Activated naive CD8-positive, alpha-beta T cell treated with anti-CD3 and anti-CD28 coated beads, Interleukin-2, amount 50 U/mL, for 24 hours (primary cell): ENCODE measurements around the gene TRIM63.

Experiments
- ATAC-seq: fragments of 150-1000 bp; cut with Tn5 transposase; one replicate; pipeline ENCODE4 v1.10.0; 2021
- DNase-seq: peaks from one replicate; pipeline ENCODE4 v3.0.0; 2021
- H3K27ac Mint-ChIP-seq: one replicate; pipeline ENCODE4 v1.8.0; 2021; ENCODE audit warnings: mild to moderate bottlenecking, mixed read lengths
- H3K27me3 Mint-ChIP-seq: one replicate; pipeline ENCODE4 v1.8.0; 2021; ENCODE audit warnings: mixed read lengths
- H3K36me3 Mint-ChIP-seq: one replicate; pipeline ENCODE4 v1.8.0; 2021; ENCODE audit warnings: low read depth, mixed read lengths
- H3K4me1 Mint-ChIP-seq: one replicate; pipeline ENCODE4 v1.8.0; 2021; ENCODE audit warnings: mixed read lengths
- H3K4me3 Mint-ChIP-seq: one replicate; pipeline ENCODE4 v1.8.0; 2021; ENCODE audit warnings: mild to moderate bottlenecking, moderate library complexity, mixed read lengths
- H3K9me3 Mint-ChIP-seq: one replicate; pipeline ENCODE4 v1.8.0; 2021; ENCODE audit warnings: mixed read lengths

The TRIM63 gene

DNA sequence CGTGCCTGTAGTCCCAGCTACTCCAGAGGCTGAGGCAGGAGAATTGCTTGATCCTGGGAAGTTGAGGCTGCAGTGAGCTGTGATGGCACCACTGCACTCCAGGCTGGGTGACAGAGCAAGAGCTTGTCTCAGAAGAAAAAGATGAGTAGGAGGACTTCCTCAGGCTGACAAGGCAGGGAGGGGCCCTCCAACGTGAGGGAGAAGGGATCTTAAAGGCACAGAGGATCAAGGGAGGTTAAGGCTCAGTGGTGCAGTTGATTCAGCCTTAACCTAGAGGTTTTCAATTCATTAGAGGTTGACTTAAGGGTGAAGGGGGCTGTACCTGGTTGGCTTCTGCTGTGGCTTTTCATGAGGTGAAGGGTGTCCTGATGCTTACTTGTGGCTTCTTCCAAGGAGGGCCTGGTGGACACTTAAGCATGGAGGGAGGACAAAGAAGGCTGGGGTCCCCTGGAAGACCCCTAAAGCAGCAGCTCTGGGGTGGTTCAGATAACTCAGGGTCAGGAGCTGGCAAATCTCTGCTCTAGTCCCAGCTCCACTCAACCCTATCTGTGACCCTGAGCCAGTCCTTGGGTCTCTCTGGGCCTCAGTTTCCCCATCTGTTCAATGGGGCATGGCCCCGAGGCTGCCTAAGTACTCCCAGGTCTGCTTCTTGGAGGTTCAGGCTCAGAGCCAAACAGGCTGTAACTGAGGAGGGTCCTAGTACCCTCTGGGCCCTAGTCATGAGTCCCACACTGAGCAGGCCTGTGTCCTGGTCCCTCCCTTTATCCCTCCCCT lies 39.5 kb downstream of the TRIM63 start:
- Mint-ChIP-seq H3K27me3 (peaks cover 4% of the 10 kb centered on the region), H3K36me3 (no peaks in the 10 kb centered on the region), H3K27ac (no peak overlapping the region), H3K4me1 (no peaks in the 10 kb centered on the region), H3K4me3 (no peak overlapping the region), H3K9me3 (no peaks in the 10 kb centered on the region)
- peak; percentile 39 for ATAC-seq
- DNase-seq: no peak

DNA sequence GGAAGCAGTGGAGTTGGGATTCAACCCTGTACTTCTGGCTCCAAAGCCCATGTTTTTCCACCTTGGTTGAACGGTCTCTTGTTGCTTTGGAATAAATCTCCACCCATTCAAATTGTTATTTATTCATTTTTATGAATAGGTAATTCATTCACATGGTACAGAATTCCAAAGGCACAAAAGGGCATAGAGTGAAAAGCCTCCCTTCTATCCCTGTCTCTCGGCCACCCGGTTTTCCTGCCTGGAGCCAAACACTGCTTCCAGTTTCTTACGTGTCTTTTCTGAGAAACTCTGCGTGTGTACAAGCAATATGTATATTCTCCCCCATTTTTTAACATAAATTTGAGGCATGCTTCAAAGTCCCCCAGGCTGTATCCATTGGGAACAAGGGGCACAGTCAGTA lies 41.9 kb downstream of the TRIM63 start:
- no peak overlapping the region for H3K27ac Mint-ChIP-seq
- H3K4me3 Mint-ChIP-seq: no peak overlapping the region
- H3K9me3 Mint-ChIP-seq: no peaks in the 10 kb centered on the region
- no peaks in the 10 kb centered on the region for H3K27me3 Mint-ChIP-seq
- no peaks in the 10 kb centered on the region for H3K4me1 Mint-ChIP-seq
- H3K36me3 Mint-ChIP-seq: no peaks in the 10 kb centered on the region
- no peak for DNase-seq
- no peak for ATAC-seq

DNA sequence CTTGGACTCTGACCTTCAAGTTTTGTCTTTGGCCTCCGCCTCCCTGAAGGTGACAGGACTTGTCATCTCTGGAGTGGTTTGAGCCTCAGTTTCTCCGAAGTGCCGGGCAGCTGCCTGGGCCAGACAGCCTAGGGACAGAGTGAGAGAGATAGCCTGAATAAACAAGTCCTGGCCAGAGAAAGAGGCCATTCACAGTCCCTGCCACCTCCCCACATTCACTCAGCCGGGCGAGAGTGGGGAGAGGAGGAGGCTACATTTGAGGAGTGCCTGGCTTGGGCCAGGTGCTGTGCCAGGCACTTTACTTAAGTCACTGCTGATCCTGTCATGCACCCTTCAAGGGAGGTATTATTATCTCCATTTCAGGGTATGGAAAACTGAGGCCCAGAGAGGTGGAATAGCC lies 42.4 kb downstream of the TRIM63 start:
- peaks cover 2% of the 10 kb centered on the region for H3K4me1 Mint-ChIP-seq
- no peaks in the 10 kb centered on the region for H3K27me3 Mint-ChIP-seq
- H3K9me3 Mint-ChIP-seq: no peaks in the 10 kb centered on the region
- DNase-seq (no peak), ATAC-seq (no peak)
- no peak overlapping the region for H3K4me3 Mint-ChIP-seq
- no peak overlapping the region for H3K27ac Mint-ChIP-seq
- no peaks in the 10 kb centered on the region for H3K36me3 Mint-ChIP-seq

DNA sequence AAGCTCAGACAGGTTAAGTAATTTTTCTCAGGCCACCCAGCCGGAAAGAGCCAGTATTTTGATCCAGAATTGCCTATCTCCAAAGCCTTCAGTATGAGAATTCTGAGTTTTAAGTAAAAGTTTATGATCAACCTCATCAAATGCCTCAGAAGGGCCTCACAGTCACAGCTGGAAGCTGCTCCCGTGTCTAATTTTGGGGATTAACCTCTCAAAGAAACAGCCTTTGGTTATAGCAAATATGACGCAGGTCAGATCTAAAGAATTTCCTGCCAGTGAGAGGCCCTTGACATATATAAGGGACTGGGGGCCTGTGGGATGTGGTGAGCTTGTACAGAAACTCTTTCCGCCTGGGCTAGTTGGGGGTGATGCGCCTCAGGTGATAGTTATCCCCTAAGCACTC lies 43.6 kb downstream of the TRIM63 start:
- ATAC-seq: no peak
- DNase-seq: no peak
- Mint-ChIP-seq H3K4me1 (peaks cover 8% of the 10 kb centered on the region), H3K27me3 (no peaks in the 10 kb centered on the region), H3K9me3 (no peaks in the 10 kb centered on the region), H3K27ac (no peak overlapping the region), H3K4me3 (no peak overlapping the region), H3K36me3 (no peaks in the 10 kb centered on the region)

DNA sequence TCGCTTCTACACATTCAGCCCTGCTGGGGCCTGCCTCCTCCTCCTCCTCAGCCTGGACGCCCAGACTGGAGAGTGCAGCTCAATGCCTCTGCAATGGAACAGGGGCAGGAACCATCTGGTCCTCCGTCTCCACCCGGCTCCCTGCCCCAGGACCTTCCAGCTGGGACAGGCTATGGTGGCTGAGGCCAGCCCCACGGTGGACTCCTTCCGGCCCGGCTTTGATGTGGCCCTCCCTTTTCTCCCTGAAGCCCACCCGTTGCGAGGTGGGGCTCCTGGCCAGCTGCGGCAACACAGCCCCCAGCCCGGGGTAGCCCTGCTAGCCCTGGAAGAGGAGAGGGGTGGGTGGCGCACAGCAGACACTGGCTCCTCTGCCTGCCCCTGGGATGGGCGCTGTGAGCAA lies 44.4 kb downstream of the TRIM63 start:
- Mint-ChIP-seq H3K27me3 (no peaks in the 10 kb centered on the region), H3K9me3 (no peaks in the 10 kb centered on the region), H3K4me3 (no peak overlapping the region), H3K4me1 (peaks cover 8% of the 10 kb centered on the region), H3K36me3 (no peaks in the 10 kb centered on the region), H3K27ac (no peak overlapping the region)
- ATAC-seq (no peak), DNase-seq (no peak)

DNA sequence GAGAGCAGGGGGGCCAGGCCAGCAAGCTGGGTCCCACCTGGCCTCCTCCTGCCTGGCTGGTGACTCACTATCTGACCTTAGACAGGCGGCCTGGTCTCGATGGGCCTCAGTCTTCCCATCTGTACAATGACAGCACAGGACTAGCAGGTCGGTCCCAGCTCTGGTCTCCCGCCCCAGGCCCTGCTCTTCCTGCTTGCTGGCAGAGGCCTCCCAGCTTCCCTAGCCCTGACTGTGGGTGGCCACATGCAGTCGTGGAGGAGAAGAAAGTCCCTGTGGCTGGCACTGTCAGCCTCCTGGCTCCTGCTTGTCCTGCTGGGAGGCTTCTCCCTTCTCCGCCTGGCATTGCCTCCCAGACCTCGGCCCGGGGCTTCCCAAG lies 45.0 kb downstream of the TRIM63 start:
- H3K36me3 Mint-ChIP-seq: no peaks in the 10 kb centered on the region
- ATAC-seq: no peak

DNA sequence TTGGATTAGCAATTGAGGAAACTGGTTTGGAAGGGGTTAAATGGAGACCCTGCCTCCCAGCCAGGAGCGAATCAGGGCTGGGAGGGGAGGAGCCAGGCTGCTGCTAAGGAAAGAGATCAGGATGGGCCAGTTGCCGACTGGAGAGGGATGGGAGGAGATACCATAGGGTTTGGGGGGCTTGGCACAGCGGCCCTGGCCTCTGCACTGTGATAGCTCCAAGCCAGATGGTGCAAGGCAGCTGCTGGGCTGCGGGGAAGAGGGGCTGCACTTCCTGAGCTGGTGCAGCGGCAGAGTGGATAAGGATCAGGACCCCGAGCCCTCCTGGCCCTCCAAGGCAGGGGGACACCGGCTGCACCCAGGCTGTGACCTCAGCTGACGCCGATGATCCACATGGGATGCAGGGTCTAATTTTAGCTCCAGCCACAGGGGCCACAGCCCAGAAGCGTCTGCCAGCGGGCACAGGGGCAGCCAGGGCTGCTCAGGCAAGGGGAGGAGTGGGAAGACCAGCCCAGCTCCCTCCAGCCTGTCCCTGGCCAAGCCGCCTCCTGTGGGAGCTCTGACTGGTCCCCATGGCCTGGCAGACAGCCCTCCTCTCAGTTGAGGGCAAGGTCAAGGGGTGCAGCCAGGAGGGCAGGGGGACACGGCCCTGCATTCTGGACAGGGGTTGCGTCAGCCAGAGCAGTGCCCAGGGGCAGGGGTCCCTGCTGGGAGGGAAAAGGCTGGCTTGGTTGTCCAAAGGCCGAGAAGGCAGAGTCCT lies 45.6 kb downstream of the TRIM63 start, which contains the start of gene EXTL1:
EXTL1 (plus strand) TSS at position 129 of the 757 bp plus-strand sequence. CDS start 872 bp downstream, outside the sequence.
- Mint-ChIP-seq H3K4me1 (peaks cover 13% of the 10 kb centered on the region), H3K36me3 (no peaks in the 10 kb centered on the region), H3K4me3 (no peak within 1 kb of the TSS), H3K27me3 (no peaks in the 10 kb centered on the region), H3K9me3 (no peaks in the 10 kb centered on the region), H3K27ac (no peak within 1 kb of the TSS)
- ATAC-seq (no peak), DNase-seq (no peak)

More for the DNA sequence above, 45.0 kb downstream of the TRIM63 start:
- no peak for DNase-seq
- Mint-ChIP-seq H3K27me3 (no peaks in the 10 kb centered on the region), H3K4me1 (peaks cover 9% of the 10 kb centered on the region), H3K4me3 (no peak overlapping the region), H3K9me3 (no peaks in the 10 kb centered on the region), H3K27ac (no peak overlapping the region)

DNA sequence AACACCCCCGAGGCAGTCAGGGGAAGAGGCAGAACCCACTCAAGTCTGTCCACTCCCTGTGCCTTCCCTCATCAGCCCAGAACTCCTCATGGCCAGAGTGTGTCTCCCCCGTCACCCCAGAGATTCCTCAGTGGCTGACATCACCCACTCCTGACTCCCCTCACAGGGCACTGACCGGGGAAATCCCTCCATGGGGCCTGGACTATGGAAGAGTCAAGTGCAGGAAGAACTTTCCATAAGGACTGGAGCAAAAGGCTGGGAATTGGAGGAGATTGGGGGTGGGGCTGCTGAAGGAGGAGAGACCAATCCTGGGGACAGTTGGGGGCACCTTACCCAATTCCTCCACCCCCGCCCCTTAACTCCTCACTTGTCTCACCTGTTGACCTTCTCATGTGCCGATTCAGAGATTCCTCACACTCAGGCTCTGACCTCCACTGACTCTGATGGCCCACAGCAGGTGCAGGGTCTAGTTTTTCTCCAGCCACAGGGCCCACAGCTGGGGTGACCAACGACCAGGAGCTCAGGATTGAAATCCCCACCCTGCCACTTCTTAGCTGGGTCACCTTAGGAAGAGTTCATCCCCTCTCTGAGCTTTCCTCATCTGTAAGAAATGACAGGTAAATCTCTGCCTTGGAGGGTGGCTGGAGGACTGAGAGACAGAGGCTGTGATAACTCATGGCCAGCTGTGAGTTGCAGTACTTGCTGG lies 46.3 kb downstream of the TRIM63 start:
- ATAC-seq (no peak), DNase-seq (no peak)
- Mint-ChIP-seq H3K36me3 (no peaks in the 10 kb centered on the region), H3K4me3 (no peak overlapping the region), H3K27me3 (no peaks in the 10 kb centered on the region), H3K27ac (no peak overlapping the region), H3K9me3 (no peaks in the 10 kb centered on the region), H3K4me1 (peaks cover 15% of the 10 kb centered on the region)

DNA sequence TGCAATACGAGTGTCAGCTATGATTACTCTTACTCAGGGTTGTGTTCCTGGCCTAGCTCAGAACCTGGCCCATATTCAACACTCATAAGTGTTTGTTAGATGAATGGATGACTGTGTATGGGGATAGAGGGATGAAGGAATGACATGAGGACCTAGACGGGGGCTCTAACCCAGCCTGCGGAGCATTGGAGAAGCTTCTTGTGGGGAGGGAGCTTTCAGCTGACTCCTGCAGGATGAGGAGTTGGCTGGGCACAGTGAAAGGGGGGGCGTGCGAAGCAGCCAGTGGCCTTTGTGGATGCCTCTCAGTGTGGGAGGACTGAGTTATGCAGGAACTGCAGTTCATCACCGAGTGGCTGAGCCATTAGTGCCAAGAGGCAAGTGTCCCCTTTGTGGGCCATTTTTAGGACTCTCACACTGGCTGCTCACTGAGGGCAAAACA lies 47.1 kb downstream of the TRIM63 start:
- Mint-ChIP-seq H3K4me1 (peaks cover 15% of the 10 kb centered on the region), H3K9me3 (no peaks in the 10 kb centered on the region), H3K36me3 (no peaks in the 10 kb centered on the region), H3K4me3 (no peak overlapping the region), H3K27me3 (no peaks in the 10 kb centered on the region), H3K27ac (no peak overlapping the region)
- DNase-seq: no peak
- no peak for ATAC-seq

DNA sequence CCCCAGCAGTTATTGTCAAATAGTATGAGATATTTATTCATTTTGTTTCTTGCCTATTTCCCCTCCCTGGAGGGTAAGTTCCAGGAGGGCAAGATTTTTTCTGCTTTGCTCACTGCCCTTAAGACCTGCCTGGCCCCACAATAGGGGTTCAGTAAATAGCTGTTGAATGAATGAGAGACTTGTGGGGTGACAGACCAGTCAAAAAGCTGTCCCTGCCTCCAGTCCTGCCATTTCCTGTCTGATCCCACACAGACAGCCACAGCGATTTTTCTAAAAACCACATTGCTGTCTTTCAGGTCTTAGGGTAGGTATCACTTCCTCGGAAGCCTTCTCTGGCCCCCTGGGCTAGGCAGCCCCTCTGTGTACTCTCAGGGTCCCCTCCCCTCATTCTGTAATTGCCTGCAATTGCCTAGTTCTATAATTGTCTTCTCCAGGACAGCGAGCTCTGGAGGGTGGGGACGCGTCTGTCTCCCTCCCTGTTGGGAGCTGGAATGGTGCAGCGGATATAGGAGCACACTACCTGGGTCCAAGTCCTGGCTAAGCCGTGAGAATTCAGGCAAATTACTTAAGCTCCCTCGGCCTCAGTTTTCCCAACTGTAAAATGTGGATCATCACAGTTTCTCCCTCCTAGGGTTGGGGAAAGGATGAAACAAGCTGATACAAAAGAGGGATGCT lies 47.7 kb downstream of the TRIM63 start:
- H3K4me3 Mint-ChIP-seq: no peak overlapping the region
- peaks cover 15% of the 10 kb centered on the region for H3K4me1 Mint-ChIP-seq
- no peak overlapping the region for H3K27ac Mint-ChIP-seq
- ATAC-seq: no peak
- H3K27me3 Mint-ChIP-seq: no peaks in the 10 kb centered on the region
- no peaks in the 10 kb centered on the region for H3K36me3 Mint-ChIP-seq
- H3K9me3 Mint-ChIP-seq: no peaks in the 10 kb centered on the region
- DNase-seq: no peak

DNA sequence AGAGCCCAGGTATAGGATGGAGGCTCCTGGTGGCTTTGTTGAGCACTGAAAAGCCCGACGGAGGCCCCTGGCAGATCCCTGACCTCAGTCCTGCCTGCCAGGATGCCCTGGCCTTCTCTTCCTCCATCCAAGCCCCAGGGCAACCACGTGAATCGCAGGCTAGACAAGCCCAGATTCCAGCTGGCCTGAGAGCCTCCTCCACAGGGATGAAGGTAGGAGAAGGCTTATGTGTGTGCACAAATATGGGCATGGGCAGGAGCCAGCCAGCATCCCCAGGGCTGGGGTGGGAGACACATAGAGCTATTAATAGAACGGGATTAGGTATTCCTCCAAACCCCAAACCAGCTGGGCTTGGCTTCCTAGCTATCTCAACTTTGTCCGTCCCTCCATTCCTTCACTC lies 49.8 kb downstream of the TRIM63 start:
- Mint-ChIP-seq H3K4me1 (peaks cover 15% of the 10 kb centered on the region), H3K27ac (no peak overlapping the region), H3K4me3 (no peak overlapping the region), H3K36me3 (no peaks in the 10 kb centered on the region), H3K9me3 (no peaks in the 10 kb centered on the region), H3K27me3 (no peaks in the 10 kb centered on the region)
- ATAC-seq (no peak), DNase-seq (no peak)

DNA sequence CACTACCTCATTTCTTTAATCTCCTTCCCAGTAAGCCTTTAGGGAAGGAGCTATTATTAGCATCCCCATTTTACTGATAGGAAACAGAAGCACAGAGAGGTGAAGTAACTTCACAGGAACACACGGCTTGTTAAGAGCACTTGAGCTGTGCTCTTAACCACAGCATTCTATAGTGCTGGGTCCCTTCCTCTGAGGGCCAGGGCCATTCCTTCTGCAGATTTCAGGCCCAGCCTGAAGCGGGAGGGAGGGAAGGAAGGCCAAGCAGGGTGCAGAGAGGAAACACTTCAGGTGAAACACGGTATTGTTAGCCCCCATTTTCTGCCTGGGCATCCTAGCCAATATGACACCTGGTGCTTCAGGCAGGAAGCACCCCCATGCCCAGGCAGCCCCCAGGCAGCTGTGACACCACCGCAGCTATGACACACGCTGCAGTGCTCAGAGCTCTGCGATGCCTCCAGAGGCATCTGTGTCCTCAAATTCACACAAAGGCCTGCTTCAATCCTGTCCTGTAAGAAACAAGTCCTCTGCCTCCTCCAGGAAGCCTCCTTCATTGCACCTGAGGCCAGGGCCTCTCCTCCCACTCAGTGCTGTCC lies 50.4 kb downstream of the TRIM63 start:
- Mint-ChIP-seq H3K4me1 (peaks cover 15% of the 10 kb centered on the region), H3K36me3 (no peaks in the 10 kb centered on the region), H3K27me3 (no peaks in the 10 kb centered on the region), H3K4me3 (no peak overlapping the region), H3K27ac (no peak overlapping the region), H3K9me3 (no peaks in the 10 kb centered on the region)
- ATAC-seq (peak; percentile 57), DNase-seq (no peak)

DNA sequence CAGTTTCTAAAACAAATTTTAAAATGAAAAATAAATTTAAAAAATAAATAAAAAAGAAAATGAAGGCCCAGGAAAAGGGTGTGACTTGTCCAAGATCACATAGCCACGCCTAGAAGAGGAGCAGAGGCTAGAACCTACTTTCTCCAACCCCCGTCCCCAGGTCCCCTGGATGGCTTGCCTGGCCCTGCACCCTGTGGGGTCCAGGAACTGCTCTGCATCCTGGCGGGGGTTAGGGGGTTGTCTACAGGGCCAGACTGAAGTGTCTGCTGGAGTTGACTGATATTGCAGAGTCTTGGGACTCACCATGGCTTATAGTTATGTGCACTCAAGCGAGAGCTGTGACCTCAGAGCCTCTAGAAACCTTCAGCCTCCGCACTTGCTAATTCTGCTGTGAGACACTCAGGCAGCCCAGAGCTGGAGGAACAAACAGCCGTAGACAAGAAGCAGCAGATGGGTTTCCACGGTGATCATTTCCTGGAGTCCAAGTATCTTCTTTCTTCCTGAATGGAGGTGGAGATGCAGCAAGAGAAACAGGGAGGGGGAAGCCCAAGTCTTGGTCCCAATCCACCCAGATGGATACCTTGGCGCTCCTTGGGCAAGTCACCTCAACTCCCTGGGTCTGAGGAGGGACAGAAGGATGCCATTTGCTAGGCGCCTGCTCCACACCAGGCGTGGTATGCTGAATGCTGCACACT lies 51.0 kb downstream of the TRIM63 start:
- H3K4me3 Mint-ChIP-seq: no peak overlapping the region
- H3K36me3 Mint-ChIP-seq: no peaks in the 10 kb centered on the region
- no peaks in the 10 kb centered on the region for H3K27me3 Mint-ChIP-seq
- H3K27ac Mint-ChIP-seq: no peak overlapping the region
- no peak for DNase-seq
- no peak for ATAC-seq
- H3K4me1 Mint-ChIP-seq: peaks cover 15% of the 10 kb centered on the region
- no peaks in the 10 kb centered on the region for H3K9me3 Mint-ChIP-seq

DNA sequence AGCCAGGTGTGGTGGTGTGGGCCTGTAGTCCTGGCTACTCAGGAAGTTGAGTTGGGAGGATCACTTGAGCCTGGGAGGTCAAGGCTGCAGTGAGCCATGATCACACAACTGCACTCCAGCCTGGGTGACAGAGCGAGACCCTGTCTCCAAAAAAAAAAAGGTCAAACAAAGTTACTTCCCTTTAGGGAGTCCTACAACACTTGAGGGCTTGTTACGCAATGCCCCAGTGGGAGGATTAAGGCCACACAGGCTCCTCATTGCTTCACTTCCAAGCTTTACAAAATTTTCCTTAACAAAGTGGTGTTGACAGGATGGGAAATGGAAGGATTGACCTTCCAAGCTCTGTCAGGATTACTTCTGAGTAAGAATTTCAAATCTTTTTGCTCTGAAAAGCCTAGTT lies 52.1 kb downstream of the TRIM63 start:
- Mint-ChIP-seq H3K27ac (no peak overlapping the region), H3K4me1 (peaks cover 15% of the 10 kb centered on the region), H3K4me3 (no peak overlapping the region), H3K36me3 (no peaks in the 10 kb centered on the region), H3K9me3 (no peaks in the 10 kb centered on the region), H3K27me3 (no peaks in the 10 kb centered on the region)
- DNase-seq (no peak), ATAC-seq (no peak)
